ENCODE data around the gene TMEM255A.

TMEM255A gene

DNA sequence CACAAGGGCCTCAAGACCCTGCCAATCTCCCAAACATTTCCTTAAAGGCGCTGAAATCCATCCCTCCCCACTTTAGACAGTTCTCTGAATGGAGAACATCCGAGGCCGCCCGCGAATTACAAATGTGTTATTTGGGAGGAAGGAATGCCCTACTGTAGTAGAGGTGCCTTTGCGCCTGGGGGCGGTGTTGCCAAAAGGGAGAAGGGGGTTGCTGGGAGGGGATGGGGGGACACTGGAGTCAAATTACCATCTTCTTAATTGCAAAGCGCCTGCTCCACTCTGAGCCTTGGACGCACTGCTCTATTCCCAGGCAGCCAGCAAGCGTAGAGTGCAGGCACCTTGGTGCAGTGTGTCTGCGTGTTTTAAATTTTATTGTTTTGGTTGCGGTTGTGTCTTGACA is 2.7 kb downstream of the TMEM255A start:
- DNase-seq (ENCODE audit: low read depth, low spot score) = no peak

DNA sequence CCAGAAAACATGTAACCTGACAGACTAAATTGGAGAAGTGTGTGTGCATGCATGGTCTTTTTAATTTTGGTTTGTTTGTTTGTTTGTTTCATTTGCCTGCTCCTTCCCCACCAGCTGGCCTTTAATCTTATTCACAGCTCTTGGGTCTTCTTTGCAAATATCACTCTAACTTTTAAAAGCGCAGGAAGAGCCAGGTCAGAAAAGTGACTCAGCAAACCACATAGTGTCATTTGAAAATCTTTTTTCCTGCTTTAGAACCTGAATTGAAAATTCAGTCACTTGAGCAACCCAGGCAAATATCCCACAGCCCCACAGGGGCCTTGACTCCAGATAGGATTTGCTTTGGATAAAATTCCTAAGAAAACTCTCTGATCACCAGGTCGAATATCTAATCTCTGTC is 4.6 kb downstream of the TMEM255A start:
- no peak for DNase-seq (ENCODE audit: low read depth, low spot score)

DNA sequence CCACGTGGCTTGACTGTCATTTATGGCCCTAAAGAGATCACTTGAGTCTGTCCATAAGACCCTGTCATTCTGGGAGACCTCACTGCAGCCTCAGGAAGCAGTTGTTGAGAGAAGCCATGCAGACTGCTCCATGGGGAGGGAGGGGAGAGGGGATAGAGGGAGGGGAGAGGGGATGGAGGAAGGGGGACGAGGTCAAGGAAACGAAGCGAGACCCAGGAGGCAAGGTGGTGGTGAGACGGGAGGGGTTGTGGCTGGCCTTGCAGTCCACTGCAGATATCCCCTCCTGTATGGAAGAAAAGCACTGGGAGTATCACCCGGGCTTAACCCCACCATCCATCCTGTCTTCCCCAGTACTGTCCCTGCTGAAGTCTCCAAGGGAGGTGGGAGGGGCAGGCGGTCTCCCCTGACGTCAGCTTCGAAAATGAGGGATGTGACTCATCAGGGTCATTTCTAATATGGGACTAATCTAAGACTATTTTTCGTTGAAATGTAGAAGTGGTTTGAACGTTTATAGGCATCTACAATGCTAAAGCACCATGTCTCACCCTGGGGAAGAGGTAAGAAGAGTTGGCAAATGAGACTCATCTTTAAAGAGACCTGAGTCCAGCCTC is 5.6 kb downstream of the TMEM255A start:
- no peak for DNase-seq (ENCODE audit: low read depth, low spot score)

GRCh38 chrX:120304256-120304655 is 7.0 kb downstream of the TMEM255A start:
- DNase-seq (ENCODE audit: low read depth, low spot score) = no peak

GRCh38 chrX:120302434-120302833 is 8.8 kb downstream of the TMEM255A start:
- DNase-seq (ENCODE audit: low read depth, low spot score) = no peak

DNA sequence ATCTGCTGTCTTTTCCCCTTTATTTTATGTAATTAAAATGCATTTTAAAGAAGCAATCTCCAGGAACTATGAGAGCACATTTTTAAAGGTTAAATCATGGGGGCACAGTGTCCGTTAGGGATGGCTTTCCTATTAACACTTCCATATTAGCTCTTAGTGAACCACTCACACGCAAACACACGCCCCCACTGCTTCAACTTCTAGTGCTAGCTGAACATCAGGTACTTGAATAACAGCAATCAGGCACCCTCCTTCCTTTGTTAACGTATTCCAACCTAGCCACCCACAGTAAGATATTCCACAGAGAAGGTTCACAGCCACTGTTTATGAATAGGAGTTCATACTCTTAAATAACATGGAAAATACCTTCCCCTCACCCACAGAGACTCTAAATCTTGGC is 9.3 kb downstream of the TMEM255A start:
- no peak for DNase-seq (ENCODE audit: low read depth, low spot score)

DNA sequence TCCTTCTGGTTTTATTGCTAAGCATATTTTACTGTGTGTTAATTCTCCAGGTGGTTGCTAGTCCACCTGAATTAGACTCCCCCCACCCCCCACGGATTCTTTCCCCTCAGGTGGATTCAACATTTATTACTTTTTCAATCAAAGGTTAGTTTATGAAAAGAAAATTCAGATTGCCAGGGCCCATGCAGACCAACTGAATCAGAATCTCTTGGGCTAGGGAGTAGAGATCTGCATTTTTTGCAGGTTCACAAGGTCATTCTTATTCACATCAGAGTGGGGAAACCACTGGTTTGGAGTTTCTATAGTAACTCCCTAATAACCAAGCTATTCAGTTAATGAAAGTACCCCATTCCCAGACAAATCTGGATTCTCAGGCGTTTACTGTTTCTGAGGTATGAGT is 9.8 kb downstream of the TMEM255A start:
- DNase-seq (ENCODE audit: low read depth, low spot score) = no peak

DNA sequence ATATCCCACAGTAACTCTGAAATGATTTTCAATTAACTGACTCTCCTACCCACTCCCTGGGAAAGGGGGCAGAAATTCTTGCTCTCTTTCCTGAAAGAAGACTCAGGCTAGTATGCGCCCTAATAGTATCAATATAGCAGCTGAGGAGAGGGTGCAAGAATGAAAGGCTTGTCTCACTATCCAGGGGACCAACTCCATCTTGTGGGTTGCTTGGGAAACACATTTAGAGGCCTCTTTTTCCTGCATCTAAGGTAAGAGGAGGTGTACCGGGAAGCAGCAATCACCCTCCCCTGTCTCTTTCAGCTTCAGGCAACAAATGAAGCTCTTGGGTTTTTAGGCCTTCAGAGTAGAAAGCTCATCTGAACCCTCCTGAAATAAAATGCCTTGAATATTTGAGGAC is 11.3 kb downstream of the TMEM255A start:
- no peak for DNase-seq (ENCODE audit: low read depth, low spot score)

DNA sequence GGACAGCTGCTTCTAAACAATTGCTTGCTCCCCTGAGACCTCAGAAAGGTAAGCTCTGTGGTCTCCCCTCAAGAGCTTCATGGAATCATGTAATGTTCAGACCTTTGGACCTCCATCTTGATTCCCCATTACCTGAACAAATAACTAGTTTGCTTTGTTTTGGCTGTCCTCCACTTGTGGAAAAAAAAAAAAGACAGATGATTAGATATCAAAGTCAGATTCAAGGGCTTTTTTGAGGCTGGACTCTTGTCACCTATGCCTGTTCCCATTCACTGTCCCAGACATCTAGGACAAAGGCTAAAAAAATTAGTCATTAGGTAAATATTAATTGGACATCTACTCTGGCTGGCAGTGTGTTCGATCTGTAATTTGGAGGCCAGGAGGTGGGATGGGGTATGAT is 13.3 kb downstream of the TMEM255A start:
- no peak for DNase-seq (ENCODE audit: low read depth, low spot score)

GRCh38 chrX:120294651-120295050 is 16.6 kb downstream of the TMEM255A start:
- no peak for DNase-seq (ENCODE audit: low read depth, low spot score)

- no peak for DNase-seq (ENCODE audit: low read depth, low spot score)
These were observed 18.2 kb downstream of the TMEM255A start for GRCh38 chrX:120293015-120293414.

- no peak for DNase-seq (ENCODE audit: low read depth, low spot score)
These were observed 20.1 kb downstream of the TMEM255A start for GRCh38 chrX:120291211-120291610.

DNA sequence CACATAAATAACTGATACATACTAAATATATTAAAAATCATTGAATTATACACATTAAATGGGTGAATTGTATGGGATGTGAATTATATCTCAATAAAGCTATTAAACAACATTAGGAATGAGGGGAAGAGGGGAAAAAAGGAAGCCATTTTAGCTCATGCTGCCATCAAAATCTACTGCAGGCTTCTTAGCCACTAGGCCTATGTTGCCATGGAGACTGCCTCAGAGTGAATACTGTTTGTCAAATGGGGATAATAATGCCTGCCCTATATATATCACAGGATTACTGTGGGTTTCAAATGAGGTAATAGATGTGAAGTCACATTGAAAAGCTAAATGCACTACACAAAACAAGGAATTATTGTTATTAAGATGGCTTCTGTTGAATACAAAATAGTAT is 21.2 kb downstream of the TMEM255A start:
- no peak for DNase-seq (ENCODE audit: low read depth, low spot score)

GRCh38 chrX:120287513-120288112 is 23.6 kb downstream of the TMEM255A start:
- DNase-seq (ENCODE audit: low read depth, low spot score) = no peak

DNA sequence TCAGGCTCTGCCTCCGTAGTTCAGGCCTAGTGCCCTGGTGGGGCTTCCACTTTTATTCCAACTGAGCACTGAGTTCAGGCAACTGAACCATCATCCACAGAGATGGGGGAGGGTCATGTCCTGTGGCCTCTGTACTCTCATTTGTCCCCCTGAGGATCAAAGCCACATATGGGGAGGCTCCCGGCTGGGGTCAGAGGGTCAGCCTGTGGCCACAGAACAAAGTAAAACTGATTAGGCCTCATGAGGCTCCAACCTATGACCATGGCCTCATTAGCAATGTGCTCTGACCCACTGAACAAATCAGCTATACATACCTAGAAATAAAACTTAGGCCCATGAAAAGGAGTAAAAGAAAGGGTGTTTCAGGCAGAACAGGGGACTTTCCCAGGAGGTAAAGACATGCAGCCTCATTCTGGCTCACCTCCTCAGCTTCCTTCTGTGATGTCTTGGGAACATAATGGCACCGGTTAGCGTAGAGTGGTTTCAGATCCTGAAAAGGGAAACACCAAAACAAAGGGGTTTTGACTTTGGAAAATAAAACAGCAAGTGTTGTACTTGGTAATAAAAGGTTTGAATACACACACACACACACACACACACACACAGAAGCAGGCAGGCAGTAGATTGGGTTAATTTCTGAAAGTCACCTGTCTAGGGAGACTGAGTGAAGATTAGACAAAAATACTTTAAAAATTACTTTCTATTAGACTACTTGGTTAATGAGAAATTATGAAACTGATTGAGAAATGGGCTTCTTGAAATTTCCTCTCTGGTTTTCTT is 24.3 kb downstream of the TMEM255A start:
- DNase-seq (ENCODE audit: low read depth, low spot score) = no peak

DNA sequence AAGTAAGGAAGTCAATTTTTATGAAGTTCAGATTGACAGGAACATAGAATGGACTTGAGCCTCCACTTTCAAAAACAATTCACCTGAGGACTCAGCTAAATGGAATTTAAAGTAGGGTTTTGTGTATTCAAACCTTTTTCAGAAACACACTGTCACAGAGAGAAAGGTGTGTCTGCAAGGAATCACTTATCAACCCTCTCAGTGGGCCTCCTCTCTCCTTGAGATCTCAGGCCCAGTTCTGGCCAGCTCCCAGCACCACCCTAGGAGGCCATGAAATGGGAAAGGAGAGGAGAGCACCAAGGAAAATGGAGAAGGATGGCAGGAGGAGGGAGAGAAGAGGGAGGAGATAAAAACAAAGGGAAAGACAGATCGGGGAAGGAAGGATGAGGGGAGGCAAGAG is 28.6 kb downstream of the TMEM255A start:
- no peak for DNase-seq (ENCODE audit: low read depth, low spot score)

DNA sequence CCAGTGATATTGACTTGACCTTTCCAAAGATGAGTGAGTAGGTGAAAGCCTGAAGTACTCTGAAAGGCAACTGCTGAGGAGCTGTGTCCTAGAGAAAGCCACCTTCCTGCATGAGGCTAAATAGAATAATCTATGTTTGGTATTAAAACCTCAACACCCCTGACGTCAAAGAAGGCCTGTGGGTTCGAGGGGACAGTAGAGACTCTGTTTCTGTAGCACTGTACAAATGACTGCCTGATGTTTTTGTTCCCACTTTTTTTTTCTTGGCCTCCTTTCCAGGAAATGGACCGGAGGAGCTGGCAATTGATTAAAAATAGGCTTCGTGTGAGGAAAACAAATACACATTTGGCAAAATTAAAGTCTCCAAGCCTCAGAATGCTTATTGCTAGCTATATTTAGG is 29.5 kb downstream of the TMEM255A start:
- DNase-seq (ENCODE audit: low read depth, low spot score) = no peak

DNA sequence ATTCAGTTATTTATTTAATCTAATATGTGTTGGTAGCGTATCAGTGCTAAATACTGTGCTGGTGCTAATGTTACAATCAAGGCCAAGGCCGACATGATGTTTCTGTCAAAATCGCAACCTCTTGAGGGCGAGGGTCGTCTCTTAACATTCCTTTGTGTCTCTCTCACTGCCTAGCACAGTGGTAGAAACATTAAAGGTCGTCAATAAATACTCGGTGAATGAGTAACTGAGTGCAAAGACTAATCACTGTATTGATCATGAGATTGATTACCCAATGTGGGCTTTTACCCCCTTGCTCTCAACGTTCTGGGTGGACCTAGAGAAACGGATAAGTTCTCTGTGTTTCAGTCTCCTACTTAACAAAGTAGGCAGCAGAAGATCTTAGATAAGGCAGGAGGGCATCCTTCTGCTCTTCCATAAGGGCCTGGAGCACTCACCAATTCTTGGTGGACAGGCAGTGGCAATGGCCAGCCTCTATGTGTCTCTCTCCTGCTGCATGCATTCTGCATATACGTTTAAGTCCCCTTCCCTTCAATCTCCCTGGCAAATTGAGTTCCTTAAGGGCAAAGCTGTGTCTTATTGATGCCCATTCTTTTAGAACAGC is 30.1 kb downstream of the TMEM255A start:
- DNase-seq (ENCODE audit: low read depth, low spot score) = no peak

DNA sequence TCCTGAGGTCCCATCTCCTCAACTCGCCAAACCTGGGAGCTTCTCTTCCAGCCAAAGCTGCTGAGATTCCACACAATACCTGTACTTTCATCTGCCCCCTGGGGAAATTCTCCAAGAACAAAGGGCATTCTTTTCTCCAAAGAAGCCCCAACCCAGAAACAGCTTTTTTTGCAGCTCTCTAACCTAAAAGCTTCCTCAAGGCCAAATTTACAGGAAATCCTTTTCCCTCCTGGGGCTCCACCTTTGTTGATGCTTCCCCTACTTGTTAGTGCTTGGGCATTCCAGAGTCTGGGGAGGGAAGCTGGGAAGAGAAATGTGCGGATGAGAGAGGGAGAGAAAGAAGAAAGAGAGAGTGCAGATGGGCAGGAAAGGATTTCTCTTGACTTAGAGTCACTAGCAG is 36.3 kb downstream of the TMEM255A start:
- DNase-seq (ENCODE audit: low read depth, low spot score) = no peak

- no peak for DNase-seq (ENCODE audit: low read depth, low spot score)
These were observed 37.1 kb downstream of the TMEM255A start for GRCh38 chrX:120274145-120274544.

DNA sequence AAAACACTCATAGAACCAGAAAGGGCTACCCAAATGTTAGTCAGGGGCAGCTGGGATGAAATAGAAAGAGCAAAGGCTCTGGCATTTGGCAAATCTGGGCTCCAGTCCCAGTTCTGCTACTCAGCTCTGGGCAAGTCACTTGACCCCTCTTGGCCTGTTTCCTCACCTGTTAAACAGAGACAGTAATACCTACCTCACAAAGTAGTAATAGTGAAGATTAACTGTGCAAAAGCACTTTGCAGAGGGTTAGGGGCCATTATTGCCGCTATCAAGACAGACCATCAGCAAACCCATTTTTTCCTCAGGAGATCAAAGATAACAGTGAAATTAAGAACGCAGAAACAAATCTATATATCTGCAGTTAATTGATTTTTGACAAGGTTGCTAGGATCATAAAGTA is 40.0 kb downstream of the TMEM255A start:
- no peak for DNase-seq (ENCODE audit: low read depth, low spot score)

DNA sequence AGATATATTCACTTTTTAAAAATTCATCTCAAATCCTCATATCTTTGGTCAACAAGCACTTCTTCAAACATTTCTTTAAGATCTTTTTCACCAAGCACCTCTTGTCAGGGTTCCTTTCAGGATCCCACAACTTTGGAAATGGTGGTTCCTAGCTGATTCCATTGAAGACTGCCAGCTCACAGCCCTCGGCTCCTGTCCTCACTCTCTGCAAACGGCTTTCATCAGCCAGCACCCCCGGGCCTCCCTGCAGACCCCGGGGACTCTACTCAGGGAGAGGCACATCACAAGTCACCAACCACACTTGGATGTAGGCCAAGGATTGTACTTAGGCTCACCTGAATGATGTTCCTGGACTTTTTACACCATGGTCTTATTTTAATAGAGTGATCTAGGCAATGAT is 40.7 kb downstream of the TMEM255A start:
- no peak for DNase-seq (ENCODE audit: low read depth, low spot score)
